Testis (tissue), 2 donors: ENCODE results near the gene LGR5.

Experiments used
- POLR2A ChIP-seq: fragments of 450-650 bp; IDR thresholded peaks from one replicate; pipeline ENCODE4 v1.6.1; 2017; ENCODE audit warnings: antibody characterized with exemption, mild to moderate bottlenecking, moderate library complexity
- TF ChIP-seq, protein P1 (sequence below), 3 experiments: fragments of 450-650 bp in 2 of 3; fragments of 200-600 bp in 1 of 3; sonication (generic) in 1 of 3; IDR thresholded peaks; one replicate each; pipeline ENCODE4 v1.5.1; 2016 to 2019; ENCODE audit warnings: antibody characterized with exemption in 3 of 3, mild to moderate bottlenecking in 2 of 3, moderate library complexity in 1 of 3

DNA sequence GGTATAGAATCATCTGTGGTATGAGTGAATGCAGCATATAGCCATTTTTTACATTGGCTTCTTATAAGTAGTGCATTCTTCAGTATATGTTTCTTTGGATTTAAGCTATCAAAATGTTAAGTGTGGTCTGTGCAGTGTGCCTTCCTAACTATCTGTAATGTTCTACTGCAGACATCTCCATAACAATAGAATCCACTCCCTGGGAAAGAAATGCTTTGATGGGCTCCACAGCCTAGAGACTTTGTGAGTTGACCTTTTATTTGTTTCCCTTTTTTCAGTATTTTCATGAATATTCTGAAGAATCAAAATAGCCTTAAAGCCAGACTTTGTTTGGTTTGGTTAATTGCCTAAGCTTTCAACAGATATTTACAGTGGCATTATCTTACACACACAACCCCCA is 116.8 kb downstream of the LGR5 start:
- TF ChIP-seq, protein P1, sequence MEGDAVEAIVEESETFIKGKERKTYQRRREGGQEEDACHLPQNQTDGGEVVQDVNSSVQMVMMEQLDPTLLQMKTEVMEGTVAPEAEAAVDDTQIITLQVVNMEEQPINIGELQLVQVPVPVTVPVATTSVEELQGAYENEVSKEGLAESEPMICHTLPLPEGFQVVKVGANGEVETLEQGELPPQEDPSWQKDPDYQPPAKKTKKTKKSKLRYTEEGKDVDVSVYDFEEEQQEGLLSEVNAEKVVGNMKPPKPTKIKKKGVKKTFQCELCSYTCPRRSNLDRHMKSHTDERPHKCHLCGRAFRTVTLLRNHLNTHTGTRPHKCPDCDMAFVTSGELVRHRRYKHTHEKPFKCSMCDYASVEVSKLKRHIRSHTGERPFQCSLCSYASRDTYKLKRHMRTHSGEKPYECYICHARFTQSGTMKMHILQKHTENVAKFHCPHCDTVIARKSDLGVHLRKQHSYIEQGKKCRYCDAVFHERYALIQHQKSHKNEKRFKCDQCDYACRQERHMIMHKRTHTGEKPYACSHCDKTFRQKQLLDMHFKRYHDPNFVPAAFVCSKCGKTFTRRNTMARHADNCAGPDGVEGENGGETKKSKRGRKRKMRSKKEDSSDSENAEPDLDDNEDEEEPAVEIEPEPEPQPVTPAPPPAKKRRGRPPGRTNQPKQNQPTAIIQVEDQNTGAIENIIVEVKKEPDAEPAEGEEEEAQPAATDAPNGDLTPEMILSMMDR (IDR thresholded peaks at IDR 0.05) = no peak
- TF ChIP-seq POLR2A = no peak
